ENCODE results near the gene AFP.

- TF ChIP-seq ZFP30 (CRISPR knock-in tag; IDR thresholded peaks at IDR 0.05) = no peak
- TF ChIP-seq, protein P1, sequence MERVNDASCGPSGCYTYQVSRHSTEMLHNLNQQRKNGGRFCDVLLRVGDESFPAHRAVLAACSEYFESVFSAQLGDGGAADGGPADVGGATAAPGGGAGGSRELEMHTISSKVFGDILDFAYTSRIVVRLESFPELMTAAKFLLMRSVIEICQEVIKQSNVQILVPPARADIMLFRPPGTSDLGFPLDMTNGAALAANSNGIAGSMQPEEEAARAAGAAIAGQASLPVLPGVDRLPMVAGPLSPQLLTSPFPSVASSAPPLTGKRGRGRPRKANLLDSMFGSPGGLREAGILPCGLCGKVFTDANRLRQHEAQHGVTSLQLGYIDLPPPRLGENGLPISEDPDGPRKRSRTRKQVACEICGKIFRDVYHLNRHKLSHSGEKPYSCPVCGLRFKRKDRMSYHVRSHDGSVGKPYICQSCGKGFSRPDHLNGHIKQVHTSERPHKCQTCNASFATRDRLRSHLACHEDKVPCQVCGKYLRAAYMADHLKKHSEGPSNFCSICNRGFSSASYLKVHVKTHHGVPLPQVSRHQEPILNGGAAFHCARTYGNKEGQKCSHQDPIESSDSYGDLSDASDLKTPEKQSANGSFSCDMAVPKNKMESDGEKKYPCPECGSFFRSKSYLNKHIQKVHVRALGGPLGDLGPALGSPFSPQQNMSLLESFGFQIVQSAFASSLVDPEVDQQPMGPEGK (CRISPR knock-in tag; IDR thresholded peaks at IDR 0.05; ENCODE audit: borderline replicate concordance) = no peak
- no peak for TF ChIP-seq ZNF565 (CRISPR knock-in tag; conservative IDR thresholded peaks at IDR 0.05; ENCODE audit: low read depth)
- TF ChIP-seq TCF4 (CRISPR knock-in tag; IDR thresholded peaks at IDR 0.05; ENCODE audit: borderline replicate concordance) = no peak
- TF ChIP-seq ZFP3 (CRISPR knock-in tag; IDR thresholded peaks at IDR 0.05) = no peak
- no peak for TF ChIP-seq PPARA (CRISPR knock-in tag; IDR thresholded peaks at IDR 0.05; ENCODE audit: borderline replicate concordance)
- TF ChIP-seq TSHZ2 (CRISPR knock-in tag; IDR thresholded peaks at IDR 0.05) = no peak
- TF ChIP-seq RARB (CRISPR knock-in tag; IDR thresholded peaks at IDR 0.05) = no peak
- TF ChIP-seq POU6F1 (CRISPR knock-in tag; IDR thresholded peaks at IDR 0.05; ENCODE audit: borderline replicate concordance, low read depth) = no peak
- no peak for TF ChIP-seq CSDC2 (CRISPR knock-in tag; IDR thresholded peaks at IDR 0.05)
- TF ChIP-seq SNAI2 (CRISPR knock-in tag; IDR thresholded peaks at IDR 0.05) = no peak
- no peak for TF ChIP-seq TOX (CRISPR knock-in tag; IDR thresholded peaks at IDR 0.05; ENCODE audit: borderline replicate concordance)
- TF ChIP-seq, protein P2, sequence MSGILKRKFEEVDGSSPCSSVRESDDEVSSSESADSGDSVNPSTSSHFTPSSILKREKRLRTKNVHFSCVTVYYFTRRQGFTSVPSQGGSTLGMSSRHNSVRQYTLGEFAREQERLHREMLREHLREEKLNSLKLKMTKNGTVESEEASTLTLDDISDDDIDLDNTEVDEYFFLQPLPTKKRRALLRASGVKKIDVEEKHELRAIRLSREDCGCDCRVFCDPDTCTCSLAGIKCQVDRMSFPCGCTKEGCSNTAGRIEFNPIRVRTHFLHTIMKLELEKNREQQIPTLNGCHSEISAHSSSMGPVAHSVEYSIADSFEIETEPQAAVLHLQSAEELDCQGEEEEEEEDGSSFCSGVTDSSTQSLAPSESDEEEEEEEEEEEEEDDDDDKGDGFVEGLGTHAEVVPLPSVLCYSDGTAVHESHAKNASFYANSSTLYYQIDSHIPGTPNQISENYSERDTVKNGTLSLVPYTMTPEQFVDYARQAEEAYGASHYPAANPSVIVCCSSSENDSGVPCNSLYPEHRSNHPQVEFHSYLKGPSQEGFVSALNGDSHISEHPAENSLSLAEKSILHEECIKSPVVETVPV (CRISPR knock-in tag; IDR thresholded peaks at IDR 0.05) = no peak
- TF ChIP-seq ZC3H10 (CRISPR knock-in tag; IDR thresholded peaks at IDR 0.05) = no peak
Observed at GRCh38 chr4:73505567-73505966, 69.5 kb downstream of the AFP start.
